BLaER1 (cell line): ENCODE data around the gene TMEM235.

ENCODE experiments used
- H3K27ac ChIP-seq: shearing (Covaris generic); formaldehyde crosslinking; 2 replicates; pipeline ENCODE4 v1.8.1; 2022
- H3K27me3 ChIP-seq: shearing (Covaris generic); formaldehyde crosslinking; 2 replicates; pipeline ENCODE4 v1.8.1; 2022
- H3K36me3 ChIP-seq: shearing (Covaris generic); formaldehyde crosslinking; 2 replicates; pipeline ENCODE4 v1.8.1; 2022
- H3K4me1 ChIP-seq: shearing (Covaris generic); formaldehyde crosslinking; 2 replicates; pipeline ENCODE4 v1.8.1; 2022
- H3K4me2 ChIP-seq: shearing (Covaris generic); formaldehyde crosslinking; 2 replicates; pipeline ENCODE4 v1.8.1; 2022
- H3K4me3 ChIP-seq: shearing (Covaris generic); formaldehyde crosslinking; 2 replicates; pipeline ENCODE4 v1.8.1; 2022
- H3K9ac ChIP-seq: shearing (Covaris generic); formaldehyde crosslinking; 2 replicates; pipeline ENCODE4 v1.8.1; 2022
- H3K9me3 ChIP-seq: shearing (Covaris generic); formaldehyde crosslinking; 2 replicates; pipeline ENCODE4 v1.8.1; 2022
- H4K20me1 ChIP-seq: shearing (Covaris generic); formaldehyde crosslinking; 2 replicates; pipeline ENCODE4 v1.8.1; 2022
- Cebpa-rat ChIP-seq: shearing (Covaris generic); IDR thresholded peaks from 2 replicates; pipeline ENCODE4 v1.8.1; 2022

The TMEM235 gene

DNA sequence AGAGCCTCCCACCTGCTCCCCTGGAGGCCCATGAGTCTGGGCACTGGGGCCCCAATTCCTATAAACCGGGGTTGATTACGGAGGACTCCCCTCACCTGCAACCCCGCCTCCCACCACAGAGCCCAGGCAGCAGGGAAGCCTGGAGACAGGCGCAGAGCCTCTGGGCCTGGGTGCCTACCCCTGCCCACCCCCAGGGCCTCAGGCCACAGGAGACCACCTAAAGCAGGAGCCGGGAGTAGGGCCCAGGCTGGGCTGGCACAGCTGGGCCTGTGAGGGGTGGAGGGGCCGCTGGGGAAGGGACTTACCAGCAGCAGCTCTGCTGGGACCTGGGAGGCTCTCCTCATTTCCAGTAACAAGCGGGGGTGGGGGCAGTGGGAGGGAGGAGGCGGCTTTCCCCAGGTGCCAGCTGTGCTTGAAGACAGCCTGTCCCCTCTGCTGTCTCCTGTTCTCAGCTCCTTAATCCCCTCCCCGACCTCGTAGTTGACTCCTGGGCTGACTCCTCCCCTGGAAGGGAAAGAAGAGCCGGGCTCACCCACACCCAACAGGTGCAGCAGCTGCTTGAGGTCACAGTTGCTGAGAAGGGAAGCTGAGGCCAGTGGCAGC, 46.8 kb downstream of the TMEM235 start:
- H3K9me3 ChIP-seq, result no peaks in the 10 kb centered on the region
- peaks cover 1% of the 10 kb centered on the region; the same call in 1 of the 2 replicates for H3K27me3 ChIP-seq
- no peak overlapping the region for H3K4me3 ChIP-seq
- TF ChIP-seq Cebpa-rat, result no peak
- H4K20me1 ChIP-seq, result no peaks in the 10 kb centered on the region
- H3K9ac ChIP-seq, result peak overlapping the region; percentile 34; the same call in 1 of the 2 replicates
- peaks cover 63% of the 10 kb centered on the region for H3K4me1 ChIP-seq
- H3K4me2 ChIP-seq, result peak overlapping the region; percentile 81
- no peaks in the 10 kb centered on the region for H3K36me3 ChIP-seq
- H3K27ac ChIP-seq, result peak overlapping the region; percentile 38; the same call in 1 of the 2 replicates

DNA sequence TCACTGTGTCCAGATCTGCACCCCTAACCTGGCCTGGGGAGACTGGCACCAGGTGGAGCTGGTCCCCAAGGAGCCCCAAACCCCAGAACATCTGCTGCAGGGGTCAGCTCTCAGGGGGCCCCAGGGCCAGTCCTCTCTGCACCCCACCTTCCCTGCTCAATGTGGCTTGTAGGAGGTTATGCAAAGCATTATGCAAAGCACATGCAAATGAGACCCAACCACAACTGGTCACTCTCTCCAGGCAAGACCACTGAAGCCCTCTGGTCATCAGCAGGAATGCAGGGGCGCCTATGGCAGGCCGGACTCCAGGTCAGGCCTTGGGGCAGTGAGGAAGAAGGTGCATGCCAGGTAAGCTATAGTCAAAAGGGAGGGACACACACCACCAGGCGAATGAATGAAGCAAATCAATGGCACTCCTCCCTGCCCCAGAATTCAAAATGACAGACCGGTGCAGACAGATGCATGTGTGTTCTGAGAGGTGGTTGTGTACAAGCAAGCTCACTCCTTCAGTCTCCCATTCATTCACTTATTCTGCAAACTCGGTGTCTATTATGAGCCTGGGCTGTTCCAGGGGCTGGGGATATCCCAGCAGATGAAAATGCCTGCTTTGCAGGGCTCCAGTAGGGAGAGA, 48.0 kb downstream of the TMEM235 start:
- H3K4me3 ChIP-seq, result no peak overlapping the region
- no peaks in the 10 kb centered on the region for H3K36me3 ChIP-seq
- no peak overlapping the region for H3K27ac ChIP-seq
- no peaks in the 10 kb centered on the region for H4K20me1 ChIP-seq
- H3K9me3 ChIP-seq, result no peaks in the 10 kb centered on the region
- no peak for TF ChIP-seq Cebpa-rat
- H3K27me3 ChIP-seq, result no peaks in the 10 kb centered on the region
- peak overlapping the region; percentile 81 for H3K4me2 ChIP-seq
- peaks cover 63% of the 10 kb centered on the region for H3K4me1 ChIP-seq
- H3K9ac ChIP-seq, result no peak overlapping the region

DNA sequence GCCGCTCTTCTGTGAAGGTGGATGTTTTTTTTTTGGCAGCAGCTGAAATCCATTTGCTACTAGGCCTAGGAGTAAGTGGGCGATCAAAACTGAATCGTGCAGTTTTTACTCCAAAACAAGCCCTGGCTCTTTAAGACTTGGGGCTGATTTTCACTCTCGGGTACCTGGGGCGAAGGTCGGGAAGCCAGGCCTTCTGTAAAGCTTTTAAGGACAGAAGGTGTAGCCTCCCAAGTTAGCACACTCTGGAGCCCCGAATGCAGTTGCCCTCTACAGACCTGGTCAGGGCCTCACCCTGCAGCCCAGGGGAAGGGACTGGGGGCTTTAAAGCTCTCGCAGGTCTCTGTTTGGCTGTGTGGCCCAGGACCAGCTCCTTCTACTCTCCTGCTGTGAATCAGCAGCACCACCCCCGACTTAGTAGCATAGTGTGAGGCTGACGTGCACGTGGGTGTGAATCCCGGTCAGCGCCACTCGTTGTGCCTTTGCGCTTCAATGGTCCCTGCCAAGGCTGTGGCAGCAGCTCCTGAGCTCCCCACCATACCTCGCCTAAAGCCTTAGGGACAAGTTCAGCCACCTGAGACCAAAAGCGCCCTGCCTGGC, 49.9 kb downstream of the TMEM235 start:
- Histone ChIP-seq H4K20me1 (no peaks in the 10 kb centered on the region), H3K27ac (peak overlapping the region; percentile 26; the same call in 1 of the 2 replicates), H3K4me2 (peak overlapping the region; percentile 58), H3K9ac (no peak overlapping the region), H3K4me3 (no peak overlapping the region), H3K9me3 (no peaks in the 10 kb centered on the region), H3K36me3 (no peaks in the 10 kb centered on the region), H3K4me1 (peaks cover 54% of the 10 kb centered on the region), H3K27me3 (no peaks in the 10 kb centered on the region)
- no peak for TF ChIP-seq Cebpa-rat

DNA sequence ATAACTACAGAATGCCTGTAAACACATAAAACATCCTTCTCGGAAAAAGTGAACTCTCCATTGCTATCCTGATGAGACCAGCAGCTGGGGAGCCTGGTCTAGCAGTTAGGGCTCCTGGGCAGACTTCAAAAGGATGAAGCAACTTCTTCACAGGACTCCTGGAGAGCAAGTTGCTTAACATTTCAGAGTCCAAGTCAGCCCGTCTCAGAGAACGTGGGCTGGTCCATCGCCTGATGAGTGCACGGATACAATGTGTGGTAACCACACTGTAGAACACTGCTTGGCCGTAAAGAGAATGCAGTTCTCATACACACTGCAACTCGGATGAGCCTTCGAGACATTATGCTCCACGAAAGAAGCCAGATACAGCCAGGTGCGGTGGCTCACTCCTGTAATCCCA, 52.7 kb downstream of the TMEM235 start:
- no peak overlapping the region for H3K4me3 ChIP-seq
- H3K9me3 ChIP-seq, result no peaks in the 10 kb centered on the region
- H3K4me2 ChIP-seq, result no peak overlapping the region
- TF ChIP-seq Cebpa-rat, result no peak
- H3K4me1 ChIP-seq, result peaks cover 26% of the 10 kb centered on the region
- H3K9ac ChIP-seq, result no peak overlapping the region
- H4K20me1 ChIP-seq, result no peaks in the 10 kb centered on the region
- no peaks in the 10 kb centered on the region for H3K27me3 ChIP-seq
- H3K36me3 ChIP-seq, result no peaks in the 10 kb centered on the region
- H3K27ac ChIP-seq, result no peak overlapping the region

DNA sequence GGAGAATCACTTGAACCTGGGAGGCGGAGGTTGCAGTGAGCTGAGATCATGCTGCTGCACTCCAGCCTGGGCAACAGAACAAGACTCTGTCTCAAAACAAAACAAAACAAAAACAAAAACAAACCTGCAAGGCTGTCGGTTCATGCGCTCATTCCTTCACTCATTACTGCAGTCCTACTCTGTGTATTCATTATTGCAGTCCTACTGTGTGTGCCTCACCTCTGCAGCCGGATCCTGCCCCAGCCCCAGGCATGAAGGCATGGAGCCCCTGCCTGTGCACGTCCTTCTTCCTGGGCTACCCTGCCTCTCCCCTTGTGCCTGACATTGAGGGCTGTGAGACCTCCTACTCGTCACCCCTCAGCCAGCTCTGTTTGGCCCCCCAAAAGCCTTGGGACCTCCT, 57.6 kb downstream of the TMEM235 start:
- Histone ChIP-seq H3K4me3 (no peak overlapping the region), H4K20me1 (no peaks in the 10 kb centered on the region), H3K4me2 (no peak overlapping the region), H3K9ac (no peak overlapping the region), H3K36me3 (no peaks in the 10 kb centered on the region), H3K9me3 (no peaks in the 10 kb centered on the region), H3K4me1 (peaks cover 11% of the 10 kb centered on the region; the same call in 1 of the 2 replicates), H3K27me3 (no peaks in the 10 kb centered on the region), H3K27ac (no peak overlapping the region)
- no peak for TF ChIP-seq Cebpa-rat

DNA sequence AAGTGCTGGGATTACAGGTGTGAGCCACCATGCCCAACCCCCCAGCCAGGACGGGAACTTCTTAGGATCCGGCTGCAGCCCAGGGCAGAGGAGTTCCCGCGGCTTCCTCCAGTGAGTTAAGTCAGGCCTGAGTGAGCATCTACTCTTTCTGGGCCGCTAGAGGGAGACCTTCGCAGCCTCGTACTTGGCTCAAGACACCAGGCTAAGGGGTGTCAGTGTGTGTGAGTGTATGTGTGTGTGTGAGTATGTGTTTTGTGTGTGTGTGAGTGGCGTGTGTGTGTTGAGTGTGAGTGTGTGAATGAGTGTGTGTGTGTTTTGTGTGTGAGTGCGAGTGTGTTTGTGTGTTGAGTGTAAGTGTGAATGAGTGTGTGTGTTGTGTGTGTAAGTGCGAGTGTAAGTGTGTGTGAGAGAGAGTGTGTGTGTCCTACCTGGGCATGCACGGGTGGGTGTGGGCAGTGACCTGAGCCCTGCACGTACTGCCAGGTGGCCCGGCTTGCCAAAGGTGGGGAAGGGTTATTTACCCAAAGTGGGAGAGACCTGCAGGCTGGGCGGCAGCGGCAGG, 58.5 kb downstream of the TMEM235 start:
- H3K9me3 ChIP-seq, result no peaks in the 10 kb centered on the region
- no peak overlapping the region for H3K4me2 ChIP-seq
- no peaks in the 10 kb centered on the region for H3K36me3 ChIP-seq
- H3K27me3 ChIP-seq, result no peaks in the 10 kb centered on the region
- H3K27ac ChIP-seq, result no peak overlapping the region
- H3K4me1 ChIP-seq, result peaks cover 16% of the 10 kb centered on the region
- no peak for TF ChIP-seq Cebpa-rat
- no peak overlapping the region for H3K9ac ChIP-seq
- H4K20me1 ChIP-seq, result no peaks in the 10 kb centered on the region
- no peak overlapping the region for H3K4me3 ChIP-seq
